GM18873 (cell line): ENCODE results near the gene TNS2.
"Not testable (repeated sequence)": the region's sequence is repeated elsewhere in the genome, so short reads cannot be mapped to it uniquely, and the experiment has no call there.

Source experiments
- ATAC-seq: cut with Tn5 transposase; IDR thresholded peaks from one replicate; pipeline ENCODE4 v1.9.1; 2021; ENCODE audit warnings: mild to moderate bottlenecking, moderate library complexity, moderate number of reproducible peaks; ENCODE audit not compliant: unreplicated experiment, low FRiP score

TNS2 gene

DNA sequence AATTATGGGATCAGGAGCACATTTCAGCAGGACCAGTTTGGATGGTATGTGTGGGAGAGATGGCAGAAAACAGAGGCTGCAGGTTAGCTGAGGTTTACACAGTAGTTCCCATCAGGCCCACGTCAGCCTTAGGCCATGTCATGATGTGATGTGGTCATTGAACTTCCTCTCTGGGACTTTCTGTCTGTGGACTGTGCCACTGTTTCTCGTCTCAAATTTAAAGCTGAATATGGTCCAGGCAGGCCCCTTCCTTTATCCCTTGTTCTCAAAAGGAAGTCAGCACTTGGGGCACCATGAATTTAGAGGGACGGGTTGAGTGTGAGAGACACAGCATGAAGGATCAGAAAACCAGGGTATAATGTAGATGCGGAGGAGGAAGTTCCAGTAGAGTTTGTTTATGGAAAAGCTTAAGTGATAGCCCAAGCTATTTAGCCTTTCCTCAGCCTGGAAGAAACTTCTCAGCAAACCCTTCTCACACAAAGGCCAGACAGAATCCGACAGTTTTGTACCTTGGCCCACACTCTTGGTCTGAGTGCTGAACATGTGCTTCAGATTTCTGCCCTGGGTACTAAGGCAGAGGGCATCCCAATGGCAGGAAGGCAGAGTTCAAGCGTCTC, 44.0 kb downstream of the TNS2 start:
- no peak for ATAC-seq

DNA sequence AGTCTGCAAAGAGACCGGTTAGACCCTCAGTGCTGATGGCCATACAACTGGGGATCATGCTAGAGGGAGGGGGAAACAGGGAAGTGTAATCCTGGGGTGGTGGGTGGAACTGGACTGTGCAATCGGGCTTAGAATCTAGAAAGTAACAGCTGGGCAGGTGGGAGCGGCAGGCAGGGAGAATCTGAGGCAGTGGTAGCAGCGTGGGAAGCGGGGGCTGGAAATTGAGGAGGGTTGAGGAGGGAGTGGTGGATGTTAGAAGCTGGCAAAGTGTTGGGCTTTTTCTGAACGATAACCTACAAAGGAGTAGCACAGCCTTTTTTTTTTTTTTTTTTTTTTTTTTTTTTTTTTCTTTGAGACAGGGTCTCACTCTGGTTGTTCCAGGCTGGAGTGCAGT, 44.5 kb downstream of the TNS2 start:
- ATAC-seq: no peak

DNA sequence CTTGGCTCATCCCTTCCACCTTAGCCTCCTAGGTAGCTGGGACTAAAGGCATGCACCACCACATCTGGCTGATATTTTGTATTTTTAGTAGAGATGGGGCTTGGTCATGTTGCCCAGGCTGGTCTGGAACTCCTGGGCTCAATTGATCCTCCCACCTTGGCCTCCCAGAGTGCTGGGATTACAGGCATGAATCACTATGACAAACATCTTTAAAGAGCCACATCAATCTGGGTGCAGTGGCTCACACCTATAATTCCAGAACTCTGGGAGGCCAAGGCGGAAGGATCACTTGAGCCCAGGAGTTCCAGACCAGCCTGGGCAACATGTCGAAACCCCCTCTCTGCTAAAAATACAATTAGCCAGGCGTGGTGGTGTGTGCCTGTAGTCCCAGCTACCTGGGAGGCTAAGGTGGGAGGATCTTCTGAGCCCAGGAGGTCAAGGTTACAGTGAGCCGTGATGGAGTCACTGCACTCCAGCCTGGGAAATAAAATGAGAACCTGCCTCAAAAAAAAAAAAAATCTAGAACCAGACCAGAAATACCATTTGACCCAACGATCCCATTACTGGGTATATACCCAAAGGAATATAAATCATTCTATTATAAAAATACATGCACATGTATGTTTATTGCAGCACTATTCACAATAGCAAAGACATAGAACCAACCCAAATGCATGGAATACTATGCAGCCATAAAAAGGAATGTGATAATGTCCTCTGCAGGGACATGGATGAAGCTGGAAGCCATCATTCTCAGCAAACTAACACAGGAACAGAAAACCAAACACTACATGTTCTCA, 45.1 kb downstream of the TNS2 start:
- not testable (repeated sequence) for ATAC-seq

DNA sequence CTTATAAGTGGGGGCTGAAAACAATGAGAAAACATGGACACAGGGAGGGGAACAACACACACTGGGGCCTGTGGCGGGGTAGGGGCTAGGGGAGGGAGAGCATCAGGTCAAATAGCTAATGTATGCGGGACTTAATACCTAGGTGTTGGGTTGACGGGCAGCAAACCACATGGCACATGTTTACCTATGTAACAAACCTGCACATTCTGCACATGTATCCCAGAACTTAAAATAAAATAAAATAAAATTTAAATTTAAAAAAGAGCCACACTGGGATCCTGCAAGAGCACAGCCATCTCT, 45.7 kb downstream of the TNS2 start:
- not testable (repeated sequence) for ATAC-seq

DNA sequence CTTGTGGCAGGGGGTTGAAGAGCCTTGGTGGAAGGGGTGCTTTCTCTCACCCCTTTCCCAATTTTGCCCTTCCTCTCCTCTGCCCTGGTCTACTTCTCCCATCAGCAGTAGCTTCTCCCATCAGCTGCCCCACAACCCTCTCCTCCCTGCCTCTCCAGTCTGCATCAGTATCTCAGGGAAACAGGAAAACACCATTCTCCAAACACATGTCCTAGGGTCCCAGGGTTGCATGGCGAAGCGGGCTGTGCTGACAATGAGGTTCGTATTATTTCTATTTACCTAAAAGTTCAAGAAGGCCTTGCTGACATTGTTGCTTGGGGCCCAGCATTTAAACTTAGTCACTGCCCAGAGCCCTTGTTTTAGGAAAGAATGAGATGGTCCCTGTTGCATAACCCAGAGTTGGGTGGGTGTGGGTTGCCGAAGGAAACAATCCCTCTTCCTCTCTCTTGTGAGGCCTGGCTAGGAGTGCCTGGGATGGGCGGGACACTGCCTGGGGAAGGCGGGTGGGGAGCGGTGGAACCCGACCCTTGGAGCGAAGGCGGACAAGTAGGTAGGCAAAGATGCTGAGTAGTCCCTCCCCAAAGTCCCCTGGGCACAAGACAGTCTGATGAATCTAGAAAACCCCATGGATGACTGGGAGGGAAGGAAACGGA, 46.4 kb downstream of the TNS2 start:
- no peak for ATAC-seq

DNA sequence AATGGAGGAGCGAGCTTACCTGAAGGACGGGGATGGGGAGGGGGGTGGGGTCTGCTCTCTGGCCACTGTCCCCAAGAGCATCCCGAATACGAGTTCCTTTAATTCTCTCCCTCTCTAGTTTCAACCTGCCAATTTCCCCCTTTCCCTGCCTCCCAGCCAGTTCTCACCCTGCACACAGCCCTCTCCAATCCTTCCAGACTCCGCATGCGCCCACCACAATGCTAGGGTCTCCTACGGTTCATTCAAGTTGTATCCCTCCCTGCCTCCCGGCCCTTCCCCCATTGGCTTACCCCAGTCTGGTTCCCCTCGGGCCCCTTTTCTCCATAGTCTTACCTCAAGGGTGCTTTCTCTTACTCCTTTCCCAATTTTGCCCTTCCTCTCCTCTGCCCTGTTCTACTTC, 46.9 kb downstream of the TNS2 start:
- ATAC-seq: no peak

DNA sequence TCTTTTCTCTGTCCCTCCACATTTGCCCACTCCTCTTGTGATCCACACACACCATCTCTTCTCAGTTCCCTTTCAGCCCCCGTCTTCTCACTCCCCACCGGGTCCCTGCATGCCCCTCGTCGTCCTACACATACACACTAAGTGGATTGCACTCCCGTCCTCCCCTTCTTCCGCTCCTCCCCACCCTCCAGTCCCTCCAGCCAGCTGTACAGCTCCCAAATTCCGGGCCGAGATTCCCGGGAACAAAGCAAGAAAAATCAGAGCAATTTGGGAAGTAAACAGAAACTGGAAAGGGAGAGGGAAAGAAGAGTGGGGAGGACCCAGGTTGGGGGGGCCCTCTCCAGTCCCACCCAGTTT, 47.3 kb downstream of the TNS2 start:
- ATAC-seq: no peak

DNA sequence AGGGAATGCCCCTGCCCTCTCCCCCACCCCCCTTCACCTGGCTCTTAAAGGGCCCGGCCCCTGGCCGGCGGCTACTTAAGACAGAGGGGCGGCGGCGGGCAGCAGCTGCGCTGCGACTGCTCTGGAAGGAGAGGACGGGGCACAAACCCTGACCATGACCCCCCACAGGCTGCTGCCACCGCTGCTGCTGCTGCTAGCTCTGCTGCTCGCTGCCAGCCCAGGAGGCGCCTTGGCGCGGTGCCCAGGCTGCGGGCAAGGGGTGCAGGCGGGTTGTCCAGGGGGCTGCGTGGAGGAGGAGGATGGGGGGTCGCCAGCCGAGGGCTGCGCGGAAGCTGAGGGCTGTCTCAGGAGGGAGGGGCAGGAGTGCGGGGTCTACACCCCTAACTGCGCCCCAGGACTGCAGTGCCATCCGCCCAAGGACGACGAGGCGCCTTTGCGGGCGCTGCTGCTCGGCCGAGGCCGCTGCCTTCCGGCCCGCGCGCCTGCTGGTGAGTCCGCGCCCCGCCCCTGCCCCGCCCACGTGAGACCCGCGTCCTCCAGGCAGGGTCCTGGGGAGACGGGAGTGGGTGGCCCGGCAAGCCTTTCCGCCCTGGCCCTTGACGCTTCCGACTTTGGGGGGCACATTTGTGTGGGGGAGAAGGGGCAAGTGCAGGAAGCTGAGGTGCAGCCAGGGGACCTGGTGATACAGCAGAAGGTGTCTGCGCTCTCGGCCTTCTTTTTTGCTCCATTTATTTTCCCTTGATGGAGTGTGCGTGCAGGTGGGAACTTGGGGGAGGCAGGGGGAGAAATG, 47.9 kb downstream of the TNS2 start, which contains the start of gene IGFBP6:
Gene IGFBP6, plus strand, starts transcription at position 104 of the 790 bp plus-strand sequence. Its CDS starts 51 bp downstream, at position 155.
- no peak for ATAC-seq

DNA sequence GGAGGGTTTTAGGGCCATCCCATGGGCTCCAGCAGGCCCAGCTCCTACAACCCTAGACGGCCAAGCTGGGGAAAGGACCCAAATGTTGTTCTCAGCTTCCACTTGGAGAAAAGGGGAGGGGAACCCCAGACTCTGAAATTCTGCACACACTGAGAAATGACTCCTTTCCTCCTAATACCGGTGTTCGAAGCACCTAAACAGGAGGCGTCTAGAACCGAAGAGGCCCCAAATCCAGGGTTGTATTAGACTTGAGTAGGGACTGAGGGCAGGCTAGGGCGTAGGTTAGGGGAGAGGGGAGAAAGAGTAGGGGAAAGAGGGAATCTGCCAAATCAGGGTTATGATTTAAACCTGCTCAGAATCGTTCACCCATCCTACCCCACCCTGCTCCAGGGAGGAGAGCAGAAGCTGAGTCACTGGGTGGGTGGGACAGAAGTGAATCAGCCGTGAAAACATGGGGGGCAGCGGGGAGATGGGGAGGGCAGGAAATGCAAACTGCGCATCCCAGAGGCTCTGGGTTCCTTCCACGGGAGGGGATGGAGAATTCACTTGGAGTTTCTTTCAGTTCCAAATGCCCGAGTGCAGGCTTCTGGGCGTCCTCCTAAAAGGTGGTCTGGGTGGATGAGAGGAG, 48.6 kb downstream of the TNS2 start:
- ATAC-seq: no peak

DNA sequence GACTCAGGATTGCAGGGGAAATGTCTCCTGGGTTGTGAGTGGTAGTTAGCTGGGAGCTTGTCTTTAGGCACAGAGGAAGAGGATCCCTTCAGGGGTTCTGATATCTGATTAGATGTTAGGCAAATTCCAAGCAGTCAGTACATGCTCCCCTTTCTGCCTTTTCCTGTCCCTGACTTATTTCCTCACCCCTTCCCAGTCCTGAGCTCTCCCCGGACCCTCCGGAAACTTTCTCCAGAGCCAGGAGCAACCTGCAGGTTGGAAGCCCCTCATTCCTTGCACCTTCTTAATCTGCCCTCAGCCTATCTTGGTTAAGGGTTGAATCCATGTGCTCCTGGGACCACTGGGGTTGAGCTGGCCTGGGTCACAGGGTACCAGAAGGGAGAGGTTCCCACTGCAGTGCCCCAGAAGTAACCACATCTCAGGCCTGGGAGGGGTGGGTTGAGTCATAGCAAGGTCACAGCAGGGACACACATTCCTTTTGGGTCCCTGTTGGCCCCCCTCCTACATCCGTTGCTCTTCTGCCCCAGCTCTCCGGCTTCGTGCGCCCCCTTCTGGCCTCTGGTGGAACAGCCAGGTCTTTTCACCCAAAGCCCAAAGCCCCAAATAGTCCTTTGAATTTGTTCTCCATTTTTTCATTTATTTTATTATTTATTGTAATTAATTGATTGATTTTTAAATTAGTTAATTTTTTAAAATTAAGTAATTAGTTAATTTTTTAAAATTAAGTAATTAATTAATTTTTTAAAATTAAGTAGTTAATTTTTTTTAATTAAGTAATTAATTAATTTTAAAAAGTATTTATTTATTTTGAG, 49.4 kb downstream of the TNS2 start:
- no peak for ATAC-seq

DNA sequence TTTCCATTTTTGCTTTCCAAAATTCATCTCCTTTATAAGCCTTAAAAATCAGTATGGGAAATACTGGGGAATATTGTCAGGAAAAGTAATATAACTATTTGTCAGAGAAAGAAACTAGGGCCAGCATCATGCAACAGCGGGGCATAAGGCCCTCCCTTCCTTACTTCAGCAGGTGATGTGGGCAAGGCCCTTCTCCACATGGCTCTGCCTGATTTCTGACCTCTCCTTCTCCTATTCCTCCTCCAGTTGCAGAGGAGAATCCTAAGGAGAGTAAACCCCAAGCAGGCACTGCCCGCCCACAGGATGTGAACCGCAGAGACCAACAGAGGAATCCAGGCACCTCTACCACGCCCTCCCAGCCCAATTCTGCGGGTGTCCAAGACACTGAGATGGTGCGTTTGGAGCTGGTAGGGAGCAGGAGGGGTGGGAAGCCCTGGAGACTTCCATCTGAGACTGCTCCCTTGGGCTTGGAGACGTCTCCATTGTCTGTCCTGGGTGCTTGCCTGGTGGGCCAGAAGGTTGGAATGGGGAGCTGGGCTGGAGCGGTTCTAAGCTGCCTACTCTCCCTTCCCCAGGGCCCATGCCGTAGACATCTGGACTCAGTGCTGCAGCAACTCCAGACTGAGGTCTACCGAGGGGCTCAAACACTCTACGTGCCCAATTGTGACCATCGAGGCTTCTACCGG, 50.7 kb downstream of the TNS2 start:
- ATAC-seq: no peak

DNA sequence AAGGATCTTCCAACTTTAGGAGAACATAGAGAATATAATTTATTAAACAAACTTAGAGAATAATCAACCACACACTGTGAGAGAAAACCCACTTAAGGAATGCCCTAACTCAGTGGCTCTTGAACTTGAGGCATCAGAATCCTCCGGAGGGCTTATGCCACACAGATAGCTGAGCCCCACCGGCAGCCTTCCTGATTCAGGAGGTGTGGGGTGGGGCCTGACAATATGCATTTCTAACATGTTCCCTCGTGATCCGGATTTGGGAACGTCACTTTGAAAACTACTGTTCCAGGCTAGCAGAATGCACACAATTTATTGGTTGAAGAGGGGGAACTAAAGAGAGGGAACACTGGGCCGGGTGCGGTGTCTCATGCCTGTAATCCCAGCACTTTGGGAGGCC, 51.4 kb downstream of the TNS2 start:
- no peak for ATAC-seq

DNA sequence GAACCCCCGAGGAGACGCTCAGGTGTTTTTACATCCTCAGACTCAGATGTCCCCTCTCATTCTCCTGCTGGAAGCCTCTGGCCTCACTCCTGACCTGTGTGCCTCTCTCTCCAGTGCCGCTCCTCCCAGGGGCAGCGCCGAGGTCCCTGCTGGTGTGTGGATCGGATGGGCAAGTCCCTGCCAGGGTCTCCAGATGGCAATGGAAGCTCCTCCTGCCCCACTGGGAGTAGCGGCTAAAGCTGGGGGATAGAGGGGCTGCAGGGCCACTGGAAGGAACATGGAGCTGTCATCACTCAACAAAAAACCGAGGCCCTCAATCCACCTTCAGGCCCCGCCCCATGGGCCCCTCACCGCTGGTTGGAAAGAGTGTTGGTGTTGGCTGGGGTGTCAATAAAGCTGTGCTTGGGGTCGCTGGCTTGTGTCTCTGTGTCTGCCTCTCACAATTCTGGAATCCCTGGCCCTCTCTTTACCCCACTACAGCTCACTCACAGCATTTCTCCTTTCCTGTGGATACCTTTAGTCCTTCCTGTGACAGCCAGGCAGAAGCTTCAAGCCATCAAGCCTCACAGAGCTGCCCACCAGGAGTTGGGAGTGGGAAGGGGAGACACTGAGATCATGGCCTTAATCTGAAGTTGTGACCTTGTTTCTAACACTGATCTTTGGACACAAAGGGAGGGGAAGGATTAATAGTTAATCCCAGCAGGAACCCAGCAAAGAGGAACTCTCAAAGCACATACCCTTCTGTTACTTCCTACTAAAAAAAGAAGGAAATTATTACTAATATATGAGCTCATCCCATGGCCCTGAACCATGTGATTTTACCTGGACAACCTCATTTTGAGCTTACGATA, 52.3 kb downstream of the TNS2 start:
- ATAC-seq: no peak

DNA sequence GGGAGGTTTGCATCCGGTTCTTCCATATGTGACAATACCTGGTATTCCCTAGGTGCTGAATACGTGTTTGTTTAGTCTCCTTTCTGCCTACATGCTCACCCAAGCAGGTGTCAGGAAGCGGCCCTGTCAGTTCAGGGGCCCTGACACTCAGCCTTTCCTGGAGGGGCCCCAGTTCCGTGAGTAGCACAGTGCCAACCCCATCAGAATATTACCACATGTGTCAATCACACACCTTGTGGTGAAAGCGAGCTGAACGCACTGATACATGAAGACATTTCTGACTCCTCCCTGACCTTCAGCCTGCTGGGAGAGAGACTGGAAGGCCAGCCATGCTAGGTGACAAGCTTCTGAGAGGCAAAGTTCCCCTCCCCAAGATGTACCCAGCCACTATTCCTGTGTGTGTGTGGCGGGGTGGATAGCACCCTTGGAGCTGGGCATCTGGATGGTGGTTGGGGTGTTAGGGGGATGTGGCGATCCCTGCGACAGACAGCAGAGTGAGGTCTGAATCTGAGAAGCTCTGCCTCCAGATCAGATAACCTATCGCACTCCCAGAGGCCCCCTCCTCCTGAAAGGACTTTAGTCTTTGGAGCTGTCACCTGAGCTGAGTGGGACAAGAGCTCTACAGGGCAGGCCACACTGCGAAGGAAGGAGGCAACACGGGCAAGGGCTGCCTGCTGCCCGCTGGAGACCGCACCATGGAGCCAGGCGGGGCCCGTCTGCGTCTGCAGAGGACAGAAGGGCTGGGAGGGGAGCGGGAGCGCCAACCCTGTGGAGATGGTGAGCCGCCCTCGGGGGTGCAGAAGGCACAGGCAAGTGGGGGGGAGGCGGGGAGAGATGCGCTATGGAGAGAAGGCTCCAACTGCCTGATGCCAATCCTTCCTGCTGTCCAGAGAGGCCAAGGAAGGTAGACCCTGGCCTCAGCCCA, 53.3 kb downstream of the TNS2 start, which contains the start of gene SOAT2:
Gene SOAT2, plus strand, starts transcription at position 604 of the 925 bp plus-strand sequence. Its CDS starts 92 bp downstream, at position 696.
- no peak for ATAC-seq

DNA sequence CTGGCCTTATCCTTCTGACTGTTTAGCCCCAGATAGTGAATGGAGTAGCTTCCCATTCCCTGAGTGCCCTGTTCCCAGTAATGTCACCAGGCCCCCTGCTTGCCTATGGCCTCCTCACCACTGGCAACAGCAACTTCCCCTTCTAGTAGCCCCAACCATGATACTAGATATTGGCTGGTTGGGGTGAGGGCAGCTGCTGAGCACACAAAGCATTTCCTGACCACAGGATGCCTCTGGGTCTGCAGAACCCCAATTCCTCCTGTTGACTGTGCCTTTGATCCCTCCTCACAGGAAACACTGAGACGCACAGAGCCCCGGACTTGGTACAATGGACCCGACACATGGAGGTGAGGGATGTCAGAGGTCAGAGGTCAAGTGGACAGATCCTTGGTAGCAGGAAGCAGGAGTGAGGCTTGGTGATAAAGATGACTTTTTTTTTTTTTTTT, 54.0 kb downstream of the TNS2 start:
- no peak for ATAC-seq

DNA sequence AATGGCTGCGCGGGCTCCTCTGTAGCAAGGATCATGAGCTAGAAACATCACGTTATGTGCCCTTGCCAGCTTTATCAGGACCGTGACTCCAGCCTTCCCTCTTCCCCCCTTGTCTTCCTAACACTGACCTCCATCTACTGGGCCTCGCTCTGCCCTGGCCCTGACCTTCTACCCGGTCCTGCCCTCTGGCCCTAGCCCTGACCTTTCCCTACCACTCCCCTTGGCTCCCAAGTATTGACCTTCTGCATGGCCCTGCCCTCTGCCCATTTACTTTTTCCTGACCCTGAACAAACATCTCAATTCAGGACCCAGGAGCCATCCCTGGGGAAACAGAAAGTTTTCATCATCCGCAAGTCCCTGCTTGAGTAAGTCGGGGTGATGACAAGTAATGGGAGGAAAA, 55.4 kb downstream of the TNS2 start:
- ATAC-seq: no peak
